HL-60 (cell line): ENCODE results near the gene TFRC.

ENCODE experiments used
- DNase-seq, 2 experiments: peaks; one replicate each; pipeline ENCODE4 v3.0.0-alpha.2; 2010 to 2020; ENCODE audit warnings: low read depth in 1 of 2, low spot score in 1 of 2
- H3K27ac ChIP-seq: fragments of 250-450 bp; sonication (Bioruptor Pico); replicated peaks from 2 replicates; pipeline ENCODE4 v1.5.1; 2020; ENCODE audit warnings: mild to moderate bottlenecking, moderate library complexity
- H3K27me3 ChIP-seq: fragments of 250-450 bp; sonication (Bioruptor Pico); 2 replicates; pipeline ENCODE4 v1.5.1; 2021; ENCODE audit warnings: mild to moderate bottlenecking, moderate library complexity; ENCODE audit not compliant: insufficient read depth, poor library complexity, severe bottlenecking
- H3K4me3 ChIP-seq: replicated peaks from 2 replicates; pipeline ENCODE4 v1.5.1; 2011; ENCODE audit warnings: mild to moderate bottlenecking, control low read depth, low read length; ENCODE audit not compliant: insufficient read depth
- CTCF ChIP-seq: IDR thresholded peaks from one replicate; pipeline ENCODE4 v1.5.1; 2011; ENCODE audit warnings: low read length, control low read depth, inconsistent platforms; ENCODE audit not compliant: insufficient read depth
- GABPA ChIP-seq: IDR thresholded peaks from 2 replicates; pipeline ENCODE4 v1.6.1; 2012; ENCODE audit warnings: low read depth
- POLR2AphosphoS5 ChIP-seq: IDR thresholded peaks from 2 replicates; pipeline ENCODE4 v1.6.1; 2012; ENCODE audit warnings: low read depth
- REST ChIP-seq: IDR thresholded peaks from 2 replicates; pipeline ENCODE4 v1.6.1; 2012; ENCODE audit warnings: low read depth; ENCODE audit not compliant: insufficient replicate concordance
- SPI1 ChIP-seq: IDR thresholded peaks from 2 replicates; pipeline ENCODE4 v1.6.1; 2012; ENCODE audit warnings: low read depth, mild to moderate bottlenecking, borderline replicate concordance

The TFRC gene

DNA sequence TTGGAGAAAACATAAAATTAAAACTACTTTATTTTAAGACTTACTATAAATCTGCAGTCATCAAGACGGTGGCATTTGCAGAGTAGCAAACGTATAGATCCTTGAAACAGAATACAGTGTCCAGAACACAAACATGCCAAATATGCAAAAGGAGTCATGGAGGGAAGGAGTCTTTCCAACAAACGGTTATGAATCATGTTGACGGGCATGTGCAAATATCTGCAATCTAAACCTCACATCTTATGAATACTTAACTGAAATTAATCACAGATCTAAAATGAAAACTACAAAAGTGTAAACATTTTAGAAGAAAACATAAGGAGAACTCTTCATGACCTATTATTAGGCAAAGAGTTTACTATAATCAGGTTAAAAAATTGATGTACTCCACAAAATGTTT lies 69.4 kb downstream of the TFRC start:
- H3K27me3 ChIP-seq = no peaks in the 10 kb centered on the region
- DNase-seq = no peak
- no peak overlapping the region for H3K4me3 ChIP-seq
- TF ChIP-seq SPI1 = no peak
- no peak for TF ChIP-seq REST
- TF ChIP-seq GABPA = no peak
- no peak for TF ChIP-seq POLR2AphosphoS5
- H3K27ac ChIP-seq = no peak overlapping the region

- TF ChIP-seq SPI1 (no peak), REST (no peak), GABPA (no peak), POLR2AphosphoS5 (no peak), CTCF (no peak)
- H3K4me3 ChIP-seq = no peak overlapping the region
- no peaks in the 10 kb centered on the region for H3K27me3 ChIP-seq
- no peak for DNase-seq
- no peak overlapping the region for H3K27ac ChIP-seq
These were observed 72.4 kb downstream of the TFRC start for GRCh38 chr3:196009456-196009855.

DNA sequence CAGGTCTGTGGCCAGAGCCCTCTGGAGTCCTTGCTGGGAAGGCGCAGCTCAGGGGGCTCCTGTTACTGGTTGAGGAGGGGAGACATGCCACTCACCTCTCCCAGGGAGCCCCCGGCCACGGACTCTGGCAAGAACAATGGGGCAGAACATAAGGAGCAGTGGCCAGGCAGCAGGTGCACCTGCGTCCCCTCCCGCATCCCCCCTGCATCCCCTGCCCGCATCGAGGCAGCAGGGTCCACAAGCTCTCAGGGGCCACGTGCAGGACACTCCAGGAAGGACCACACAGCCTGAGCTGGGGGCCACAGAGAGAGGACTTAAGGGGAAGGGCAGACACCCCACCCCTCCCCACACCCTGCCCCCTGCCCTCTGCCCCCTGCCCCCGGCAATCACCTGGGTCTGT lies 73.0 kb downstream of the TFRC start:
- TF ChIP-seq REST (no peak), GABPA (no peak), CTCF (no peak), POLR2AphosphoS5 (no peak), SPI1 (no peak)
- no peak overlapping the region for H3K27ac ChIP-seq

DNA sequence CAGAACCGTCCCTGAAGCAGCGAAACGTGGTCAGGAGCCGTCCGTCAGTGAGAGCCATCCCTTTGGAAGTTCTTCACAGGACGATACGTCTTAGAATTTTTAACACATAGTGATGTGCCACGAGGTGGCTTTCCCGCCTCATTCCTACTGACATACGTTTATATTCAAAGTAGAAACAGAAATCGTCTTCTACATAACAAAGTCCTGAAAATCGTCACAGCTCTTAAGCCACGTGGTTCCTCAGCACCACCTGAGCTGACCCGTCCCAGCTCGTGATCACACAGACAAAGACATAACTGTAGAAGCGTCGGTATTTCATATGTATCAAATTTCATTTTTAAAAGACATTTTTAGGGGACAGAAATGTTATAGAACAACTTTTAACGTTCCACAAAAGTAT lies 73.5 kb downstream of the TFRC start:
- no peak overlapping the region for H3K27ac ChIP-seq
- no peak for TF ChIP-seq POLR2AphosphoS5
- no peak for TF ChIP-seq GABPA
- no peak for TF ChIP-seq CTCF
- TF ChIP-seq SPI1 = no peak
- no peak for TF ChIP-seq REST
- DNase-seq = no peak
- H3K4me3 ChIP-seq = no peak overlapping the region
- H3K27me3 ChIP-seq = no peaks in the 10 kb centered on the region

More for the DNA sequence above, 73.0 kb downstream of the TFRC start:
- Histone ChIP-seq H3K4me3 (no peak overlapping the region), H3K27me3 (no peaks in the 10 kb centered on the region)
- no peak for DNase-seq
